ENCODE data around the gene TLE6.
"Not testable (repeated sequence)": the region's sequence is repeated elsewhere in the genome, so short reads cannot be mapped to it uniquely, and the experiment has no call there.

The TLE6 gene

GRCh38 chr19:3003046-3003445 lies 25.7 kb downstream of the TLE6 start:
- DNase-seq (ENCODE audit: low read depth in 2 of 2) = no peak

GRCh38 chr19:3004522-3004921 lies 27.2 kb downstream of the TLE6 start:
- no peak for DNase-seq (ENCODE audit: low read depth in 2 of 2)

- no peak for DNase-seq (ENCODE audit: low read depth in 2 of 2)
Observed at GRCh38 chr19:3005345-3005744, 28.0 kb downstream of the TLE6 start.

- no peak for DNase-seq (ENCODE audit: low read depth in 2 of 2)
Observed at GRCh38 chr19:3006075-3006767, 28.9 kb downstream of the TLE6 start.

GRCh38 chr19:3007975-3008374 lies 30.6 kb downstream of the TLE6 start:
- no peak for DNase-seq (ENCODE audit: low read depth in 2 of 2)

- no peak for DNase-seq (ENCODE audit: low read depth in 2 of 2)
Observed at GRCh38 chr19:3008994-3009393, 31.6 kb downstream of the TLE6 start.

GRCh38 chr19:3010871-3011270 lies 33.5 kb downstream of the TLE6 start:
- no peak for DNase-seq (ENCODE audit: low read depth in 2 of 2)

GRCh38 chr19:3012059-3012458 lies 34.7 kb downstream of the TLE6 start:
- DNase-seq (ENCODE audit: low read depth in 2 of 2) = not testable (repeated sequence)

GRCh38 chr19:3012621-3013262 lies 35.4 kb downstream of the TLE6 start:
- no peak for DNase-seq (ENCODE audit: low read depth in 2 of 2)

- no peak for DNase-seq (ENCODE audit: low read depth in 2 of 2)
Observed at GRCh38 chr19:3013263-3013725, 35.9 kb downstream of the TLE6 start.

- DNase-seq (ENCODE audit: low read depth in 2 of 2) = no peak
Observed at GRCh38 chr19:3014135-3014534, 36.8 kb downstream of the TLE6 start.

- no peak for DNase-seq (ENCODE audit: low read depth in 2 of 2)
Observed at GRCh38 chr19:3015126-3016057, 38.0 kb downstream of the TLE6 start.

GRCh38 chr19:3017923-3018322 lies 40.6 kb downstream of the TLE6 start:
- no peak for DNase-seq (ENCODE audit: low read depth in 2 of 2)

- DNase-seq (ENCODE audit: low read depth in 2 of 2) = no peak
Observed at GRCh38 chr19:3019211-3019854, 42.0 kb downstream of the TLE6 start.

GRCh38 chr19:3020321-3020960 lies 43.1 kb downstream of the TLE6 start:
- no peak for DNase-seq (ENCODE audit: low read depth in 2 of 2)

- DNase-seq (ENCODE audit: low read depth in 2 of 2) = no peak
Observed at GRCh38 chr19:3024509-3024869, 47.1 kb downstream of the TLE6 start.

- no peak for DNase-seq (ENCODE audit: low read depth in 2 of 2)
Observed at GRCh38 chr19:3024870-3025548, 47.6 kb downstream of the TLE6 start.

- no peak for DNase-seq (ENCODE audit: low read depth in 2 of 2)
Observed at GRCh38 chr19:3025549-3025886, 48.2 kb downstream of the TLE6 start.

GRCh38 chr19:3026768-3027167 lies 49.4 kb downstream of the TLE6 start:
- no peak for DNase-seq (ENCODE audit: low read depth in 2 of 2)

- no peak for DNase-seq (ENCODE audit: low read depth in 2 of 2)
Observed at GRCh38 chr19:3027292-3027691, 49.9 kb downstream of the TLE6 start.

GRCh38 chr19:3027981-3028304 lies 50.6 kb downstream of the TLE6 start:
- DNase-seq (ENCODE audit: low read depth in 2 of 2) = no peak
